ENCODE data around the gene PCSK1N. TPM values are rescaled to one million over a fixed set of nuclear protein-coding genes. Genes with fewer than 3 reads are reported as not detected.

PCSK1N gene
- total and polyA plus RNA-seq, 3 experiments from 2014 or later = 2.3 to 11.1 (median 3.2) TPM

DNA sequence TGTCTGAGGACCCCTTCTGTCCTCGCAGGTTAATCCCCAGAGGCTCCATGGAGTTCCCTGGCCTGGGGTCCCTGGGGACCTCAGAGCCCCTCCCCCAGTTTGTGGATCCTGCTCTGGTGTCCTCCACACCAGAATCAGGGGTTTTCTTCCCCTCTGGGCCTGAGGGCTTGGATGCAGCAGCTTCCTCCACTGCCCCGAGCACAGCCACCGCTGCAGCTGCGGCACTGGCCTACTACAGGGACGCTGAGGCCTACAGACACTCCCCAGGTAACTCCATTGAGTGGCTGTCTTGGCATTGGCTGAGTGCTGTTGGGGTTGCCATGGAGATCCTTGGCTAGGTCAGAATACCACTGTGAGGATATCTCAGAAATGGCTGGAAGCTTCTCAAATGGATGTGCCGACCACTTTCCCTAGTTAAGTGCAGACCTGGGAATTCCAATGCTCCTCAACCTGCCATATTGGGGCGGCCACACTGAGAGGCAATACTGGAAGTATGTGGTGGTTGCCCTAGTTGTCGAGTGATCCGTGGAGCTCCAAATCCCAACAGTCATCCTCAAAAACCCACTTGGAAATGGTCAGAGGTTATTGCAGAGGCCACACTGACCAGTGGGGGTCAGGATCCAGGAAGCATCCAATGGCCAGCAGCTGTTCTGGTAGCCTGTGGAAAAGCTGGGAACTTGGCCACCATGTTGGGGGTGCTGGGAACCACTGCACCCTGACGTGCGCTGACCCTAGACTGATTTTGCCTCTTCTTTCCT, 44.2 kb downstream of the PCSK1N start:
- no peak for DNase-seq
- Histone ChIP-seq H3K36me3 (ENCODE audit: insufficient read depth, low read length) (no peaks in the 10 kb centered on the region), H3K4me1 (ENCODE audit: insufficient read depth, low read length) (no peaks in the 10 kb centered on the region), H3K9me3 (ENCODE audit: low read length) (no peaks in the 10 kb centered on the region), H3K27me3 (ENCODE audit: insufficient read depth, low read length, poor library complexity, severe bottlenecking) (no peaks in the 10 kb centered on the region), H3K27ac (ENCODE audit: low read depth, low read length) (no peak overlapping the region), H3K4me3 (ENCODE audit: low read length) (no peak overlapping the region)
- H3K27ac Mint-ChIP-seq = no peak overlapping the region
- ChIA-PET CTCF (no interaction called here), POLR2A (no interaction called here)
- peaks cover 0 to 2% (median 0%) of the 10 kb centered on the region in 5 donors for H3K9me3 Mint-ChIP-seq
- H3K27me3 Mint-ChIP-seq = peaks cover 0 to 9% of the 10 kb centered on the region in 2 donors
- no peaks in the 10 kb centered on the region for H3K36me3 Mint-ChIP-seq
- H3K4me1 Mint-ChIP-seq = peaks cover 7 to 13% (median 9%) of the 10 kb centered on the region in 3 donors
- H3K4me3 Mint-ChIP-seq = no peak overlapping the region

DNA sequence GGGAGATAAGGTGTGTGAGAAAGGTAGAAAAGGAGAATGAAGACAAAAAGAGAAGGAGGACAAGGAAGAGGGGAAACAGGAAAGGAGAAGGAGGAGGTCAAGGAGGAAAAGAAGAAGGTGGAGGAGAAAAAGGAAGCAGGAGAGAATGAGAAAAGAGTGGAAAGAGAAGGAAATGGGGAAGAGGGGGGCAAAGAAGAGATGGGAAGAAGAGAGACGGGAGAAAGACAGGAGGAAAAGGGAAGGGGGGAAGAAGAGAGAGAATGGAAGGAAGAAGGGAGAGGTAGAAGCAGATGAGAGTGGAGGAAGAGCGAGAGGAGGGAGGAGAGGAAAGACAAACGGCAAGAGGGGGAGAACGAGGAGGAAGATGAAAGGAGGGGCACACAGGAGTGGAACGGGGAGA, 44.9 kb downstream of the PCSK1N start:
- H3K4me1 Mint-ChIP-seq = peaks cover 7 to 13% (median 9%) of the 10 kb centered on the region in 3 donors

DNA sequence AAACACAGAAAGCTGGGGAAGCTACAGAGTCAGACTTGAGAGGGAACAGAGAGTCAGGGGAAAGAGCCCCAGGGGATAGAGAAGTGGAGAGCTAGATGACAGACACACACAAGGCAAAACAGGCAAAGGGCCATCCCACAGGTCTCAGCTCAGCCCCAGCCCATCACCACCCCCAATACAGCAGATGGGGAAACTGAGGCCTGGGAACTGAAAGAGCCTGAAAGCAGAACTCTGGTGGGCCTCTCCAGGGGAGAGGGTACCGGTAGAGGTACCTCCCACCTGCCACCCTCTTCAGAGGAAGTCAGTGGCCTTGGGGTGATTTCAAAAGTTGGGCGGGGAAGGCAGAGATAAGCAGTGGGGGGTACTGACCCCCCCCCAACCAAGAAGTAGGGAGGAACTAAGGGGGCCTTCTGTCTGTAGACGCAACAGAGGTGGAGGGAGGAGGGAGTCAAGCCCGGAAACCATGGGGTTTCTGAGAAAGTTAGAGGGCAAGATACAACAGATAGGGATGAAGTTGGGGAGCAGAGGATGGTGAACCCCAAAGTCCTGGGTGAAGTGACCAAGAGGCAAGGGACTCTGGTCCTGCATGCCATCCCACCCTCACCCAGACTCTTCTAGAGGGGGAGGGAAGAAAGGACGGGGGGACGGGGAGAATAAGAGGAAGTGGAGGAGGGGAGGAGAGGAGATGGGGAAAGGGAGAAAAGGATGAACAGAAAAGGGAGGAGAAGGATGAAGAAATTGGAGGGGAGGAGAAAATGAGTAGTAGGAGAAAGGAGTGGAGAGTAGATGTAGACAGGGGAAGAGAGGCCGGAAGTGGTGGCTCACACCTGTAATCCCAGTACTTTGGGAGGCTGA, 45.8 kb downstream of the PCSK1N start:
- no peak for DNase-seq
- Mint-ChIP-seq H3K27ac (peak overlapping the region in 3 of 8 donors; percentile 17 to 62 (median 33)), H3K36me3 (no peaks in the 10 kb centered on the region), H3K4me3 (peak overlapping the region in 1 of 7 donors; percentile 33), H3K4me1 (peaks cover 7 to 13% (median 9%) of the 10 kb centered on the region in 3 donors), H3K27me3 (peaks cover 0 to 6% of the 10 kb centered on the region in 2 donors), H3K9me3 (peaks cover 0 to 2% (median 0%) of the 10 kb centered on the region in 5 donors)
- no peaks in the 10 kb centered on the region for H3K36me3 ChIP-seq (ENCODE audit: insufficient read depth, low read length)
- H3K9me3 ChIP-seq (ENCODE audit: low read length) = no peaks in the 10 kb centered on the region
- peak overlapping the region; percentile 77 for H3K27ac ChIP-seq (ENCODE audit: low read depth, low read length)
- ChIA-PET POLR2A (no interaction called here), CTCF (no interaction called here)
- H3K4me1 ChIP-seq (ENCODE audit: insufficient read depth, low read length) = no peaks in the 10 kb centered on the region
- H3K27me3 ChIP-seq (ENCODE audit: insufficient read depth, low read length, poor library complexity, severe bottlenecking) = no peaks in the 10 kb centered on the region
- no peak overlapping the region for H3K4me3 ChIP-seq (ENCODE audit: low read length)

More for the DNA sequence above, 44.9 kb downstream of the PCSK1N start:
- Histone ChIP-seq H3K27me3 (ENCODE audit: insufficient read depth, low read length, poor library complexity, severe bottlenecking) (no peaks in the 10 kb centered on the region), H3K9me3 (ENCODE audit: low read length) (no peaks in the 10 kb centered on the region), H3K36me3 (ENCODE audit: insufficient read depth, low read length) (no peaks in the 10 kb centered on the region), H3K4me1 (ENCODE audit: insufficient read depth, low read length) (no peaks in the 10 kb centered on the region), H3K4me3 (ENCODE audit: low read length) (no peak overlapping the region), H3K27ac (ENCODE audit: low read depth, low read length) (peak overlapping the region; percentile 6)
- DNase-seq = no peak
- Mint-ChIP-seq H3K27me3 (peaks cover 0 to 8% of the 10 kb centered on the region in 2 donors), H3K27ac (no peak overlapping the region), H3K36me3 (no peaks in the 10 kb centered on the region), H3K9me3 (peaks cover 0 to 2% (median 0%) of the 10 kb centered on the region in 5 donors), H3K4me3 (no peak overlapping the region)
- POLR2A ChIA-PET = no interaction called here
- CTCF ChIA-PET = no interaction called here

GRCh38 chrX:48787505-48788443, 47.6 kb downstream of the PCSK1N start:
- H3K27me3 ChIP-seq (ENCODE audit: insufficient read depth, low read length, poor library complexity, severe bottlenecking) = no peaks in the 10 kb centered on the region
- POLR2A ChIA-PET = no interaction called here
- CTCF ChIA-PET = no interaction called here
- peaks cover 0 to 2% (median 0%) of the 10 kb centered on the region in 5 donors for H3K9me3 Mint-ChIP-seq
- peaks cover 0 to 5% of the 10 kb centered on the region in 2 donors for H3K27me3 Mint-ChIP-seq
- H3K4me3 ChIP-seq (ENCODE audit: low read length) = no peak overlapping the region
- H3K27ac Mint-ChIP-seq = peak overlapping the region in 2 of 8 donors; percentile 19 to 55
- DNase-seq = no peak
- peaks cover 7 to 13% (median 9%) of the 10 kb centered on the region in 3 donors for H3K4me1 Mint-ChIP-seq
- no peaks in the 10 kb centered on the region for H3K9me3 ChIP-seq (ENCODE audit: low read length)
- no peak overlapping the region for H3K4me3 Mint-ChIP-seq
- H3K36me3 Mint-ChIP-seq = no peaks in the 10 kb centered on the region
- no peaks in the 10 kb centered on the region for H3K4me1 ChIP-seq (ENCODE audit: insufficient read depth, low read length)
- no peaks in the 10 kb centered on the region for H3K36me3 ChIP-seq (ENCODE audit: insufficient read depth, low read length)
- H3K27ac ChIP-seq (ENCODE audit: low read depth, low read length) = peak overlapping the region; percentile 77

GRCh38 chrX:48786825-48787504, 48.4 kb downstream of the PCSK1N start:
- H3K27me3 Mint-ChIP-seq = peaks cover 0 to 5% of the 10 kb centered on the region in 2 donors
- CTCF ChIA-PET = no interaction called here
- POLR2A ChIA-PET = no interaction called here

DNA sequence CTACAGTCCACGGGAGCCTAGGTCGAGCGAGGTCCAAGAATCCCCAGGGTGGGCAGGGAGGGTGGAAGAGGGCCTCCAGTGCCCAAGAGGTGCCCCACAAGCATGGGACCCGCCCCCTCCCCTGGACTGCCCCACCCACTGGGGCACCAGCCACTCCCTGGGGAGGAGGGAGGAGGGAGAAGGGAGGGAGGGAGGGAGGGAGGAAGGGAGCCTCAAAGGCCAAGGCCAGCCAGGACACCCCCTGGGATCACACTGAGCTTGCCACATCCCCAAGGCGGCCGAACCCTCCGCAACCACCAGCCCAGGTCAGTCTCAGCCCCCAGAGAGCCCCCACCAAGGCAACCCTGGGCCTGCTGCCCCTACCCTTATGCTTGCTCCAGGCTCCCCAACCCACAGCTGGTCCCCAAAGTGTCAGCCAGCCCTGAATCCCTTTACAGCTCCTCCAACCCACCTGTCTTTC, 49.0 kb downstream of the PCSK1N start, which contains the start of gene GATA1:
TSS of gene GATA1 (plus strand) at position 250 of the 460 bp plus-strand sequence. CDS start 4,520 bp downstream, outside the sequence.
- Histone ChIP-seq H3K27me3 (ENCODE audit: insufficient read depth, low read length, poor library complexity, severe bottlenecking) (no peaks in the 10 kb centered on the region), H3K27ac (ENCODE audit: low read depth, low read length) (peak within 1 kb of the TSS; percentile 77), H3K4me1 (ENCODE audit: insufficient read depth, low read length) (no peaks in the 10 kb centered on the region), H3K36me3 (ENCODE audit: insufficient read depth, low read length) (no peaks in the 10 kb centered on the region), H3K4me3 (ENCODE audit: low read length) (no peak within 1 kb of the TSS), H3K9me3 (ENCODE audit: low read length) (no peaks in the 10 kb centered on the region)
- no peak for DNase-seq
- H3K27me3 Mint-ChIP-seq = peaks cover 0 to 4% of the 10 kb centered on the region in 2 donors
- H3K36me3 Mint-ChIP-seq = no peaks in the 10 kb centered on the region
- peak within 1 kb of the TSS in 2 of 8 donors; percentile 5 to 70 for H3K27ac Mint-ChIP-seq
- peaks cover 7 to 13% (median 9%) of the 10 kb centered on the region in 3 donors for H3K4me1 Mint-ChIP-seq
- peaks cover 0 to 2% (median 0%) of the 10 kb centered on the region in 5 donors for H3K9me3 Mint-ChIP-seq
- ChIA-PET POLR2A (no interaction called here), CTCF (no interaction called here)
- H3K4me3 Mint-ChIP-seq = no peak within 1 kb of the TSS

More at GRCh38 chrX:48786825-48787504, 48.4 kb downstream of the PCSK1N start:
- Mint-ChIP-seq H3K36me3 (no peaks in the 10 kb centered on the region), H3K9me3 (peaks cover 0 to 2% (median 0%) of the 10 kb centered on the region in 5 donors), H3K4me3 (no peak overlapping the region), H3K4me1 (peaks cover 7 to 13% (median 9%) of the 10 kb centered on the region in 3 donors), H3K27ac (peak overlapping the region in 1 of 8 donors; percentile 70)
- Histone ChIP-seq H3K27ac (ENCODE audit: low read depth, low read length) (peak overlapping the region; percentile 77), H3K4me1 (ENCODE audit: insufficient read depth, low read length) (no peaks in the 10 kb centered on the region), H3K4me3 (ENCODE audit: low read length) (no peak overlapping the region), H3K27me3 (ENCODE audit: insufficient read depth, low read length, poor library complexity, severe bottlenecking) (no peaks in the 10 kb centered on the region), H3K9me3 (ENCODE audit: low read length) (no peaks in the 10 kb centered on the region), H3K36me3 (ENCODE audit: insufficient read depth, low read length) (no peaks in the 10 kb centered on the region)
- no peak for DNase-seq

DNA sequence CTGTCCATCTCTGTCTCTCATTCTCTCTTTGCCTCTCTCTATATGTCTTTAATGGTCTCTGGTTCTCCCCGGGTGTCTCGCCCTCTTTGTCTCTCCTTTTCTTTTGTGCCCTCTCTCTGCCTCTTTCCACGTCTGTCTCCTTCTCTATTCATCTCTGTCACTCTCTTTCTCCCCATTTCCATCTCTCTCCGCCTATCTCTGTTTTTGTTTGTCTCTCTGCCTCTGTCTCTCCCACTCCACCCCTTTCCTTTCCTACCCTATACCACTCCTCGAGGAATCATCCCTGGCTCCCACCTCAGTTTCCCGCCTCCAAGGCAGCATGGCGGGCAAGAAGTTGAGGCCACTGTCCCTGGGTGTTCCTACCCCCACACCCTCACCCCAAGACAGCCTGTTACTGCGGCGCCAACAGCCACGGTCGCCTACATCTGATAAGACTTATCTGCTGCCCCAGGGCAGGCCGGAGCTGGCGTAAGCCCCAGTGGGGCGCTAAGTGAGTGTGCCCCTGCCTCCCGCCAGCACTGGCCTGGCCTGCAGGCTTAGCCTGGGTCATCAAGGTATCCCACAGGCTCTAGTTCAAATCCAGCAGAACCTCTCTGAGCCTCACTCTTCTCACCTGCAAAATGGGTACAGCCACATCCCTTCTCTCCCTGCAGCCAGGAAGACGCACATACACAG, 49.7 kb downstream of the PCSK1N start:
- DNase-seq = no peak
- Mint-ChIP-seq H3K27ac (no peak overlapping the region), H3K4me1 (peaks cover 7 to 13% (median 9%) of the 10 kb centered on the region in 3 donors), H3K36me3 (no peaks in the 10 kb centered on the region), H3K9me3 (peaks cover 0 to 2% (median 0%) of the 10 kb centered on the region in 5 donors), H3K4me3 (no peak overlapping the region), H3K27me3 (peaks cover 0 to 4% of the 10 kb centered on the region in 2 donors)
- Histone ChIP-seq H3K9me3 (ENCODE audit: low read length) (no peaks in the 10 kb centered on the region), H3K36me3 (ENCODE audit: insufficient read depth, low read length) (no peaks in the 10 kb centered on the region), H3K4me3 (ENCODE audit: low read length) (no peak overlapping the region), H3K27ac (ENCODE audit: low read depth, low read length) (peak overlapping the region; percentile 51), H3K4me1 (ENCODE audit: insufficient read depth, low read length) (no peaks in the 10 kb centered on the region), H3K27me3 (ENCODE audit: insufficient read depth, low read length, poor library complexity, severe bottlenecking) (no peaks in the 10 kb centered on the region)
- POLR2A ChIA-PET = no interaction called here
- CTCF ChIA-PET = no interaction called here
